Measurements from ENCODE around the gene ENPP3. TPM values are rescaled to one million over a fixed set of nuclear protein-coding genes. Genes with fewer than 3 reads are reported as not detected.

ENPP3 gene
- total RNA-seq, 4 donors from 2014 or later: 0.66 to 5.3 (median 1.3) TPM

GRCh38 chr6:131597446-131597845 lies 39.7 kb upstream of the ENPP3 start:
- TF ChIP-seq, protein P1, sequence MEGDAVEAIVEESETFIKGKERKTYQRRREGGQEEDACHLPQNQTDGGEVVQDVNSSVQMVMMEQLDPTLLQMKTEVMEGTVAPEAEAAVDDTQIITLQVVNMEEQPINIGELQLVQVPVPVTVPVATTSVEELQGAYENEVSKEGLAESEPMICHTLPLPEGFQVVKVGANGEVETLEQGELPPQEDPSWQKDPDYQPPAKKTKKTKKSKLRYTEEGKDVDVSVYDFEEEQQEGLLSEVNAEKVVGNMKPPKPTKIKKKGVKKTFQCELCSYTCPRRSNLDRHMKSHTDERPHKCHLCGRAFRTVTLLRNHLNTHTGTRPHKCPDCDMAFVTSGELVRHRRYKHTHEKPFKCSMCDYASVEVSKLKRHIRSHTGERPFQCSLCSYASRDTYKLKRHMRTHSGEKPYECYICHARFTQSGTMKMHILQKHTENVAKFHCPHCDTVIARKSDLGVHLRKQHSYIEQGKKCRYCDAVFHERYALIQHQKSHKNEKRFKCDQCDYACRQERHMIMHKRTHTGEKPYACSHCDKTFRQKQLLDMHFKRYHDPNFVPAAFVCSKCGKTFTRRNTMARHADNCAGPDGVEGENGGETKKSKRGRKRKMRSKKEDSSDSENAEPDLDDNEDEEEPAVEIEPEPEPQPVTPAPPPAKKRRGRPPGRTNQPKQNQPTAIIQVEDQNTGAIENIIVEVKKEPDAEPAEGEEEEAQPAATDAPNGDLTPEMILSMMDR (IDR thresholded peaks at IDR 0.05): no peak
- no peak for TF ChIP-seq POLR2A (IDR thresholded peaks at IDR 0.05)
- no peak for TF ChIP-seq EP300 (IDR thresholded peaks at IDR 0.05)
- Histone ChIP-seq H3K27me3 (no peaks in the 10 kb centered on the region), H3K9me3 (no peaks in the 10 kb centered on the region), H3K4me3 (no peak overlapping the region), H3K27ac (no peak overlapping the region), H3K4me1 (no peaks in the 10 kb centered on the region), H3K36me3 (peaks cover 3 to 99% (median 17%) of the 10 kb centered on the region in 3 donors)
- WGBS, 2 donors: 94 to 96% methylated on average over 3 of the region's 3 CpGs
- DNase-seq (ENCODE audit: low spot score in 2 of 2): no peak

- no peaks in the 10 kb centered on the region for H3K27me3 ChIP-seq
- WGBS, 2 donors: 67 to 71% methylated on average over 4 of the region's 4 CpGs
- no peak overlapping the region for H3K4me3 ChIP-seq
- peaks cover 3 to 98% (median 9%) of the 10 kb centered on the region in 3 donors for H3K36me3 ChIP-seq
- TF ChIP-seq POLR2A (IDR thresholded peaks at IDR 0.05) (no peak), EP300 (IDR thresholded peaks at IDR 0.05) (no peak)
- TF ChIP-seq, protein P1 (IDR thresholded peaks at IDR 0.05): no peak
- H3K9me3 ChIP-seq: no peaks in the 10 kb centered on the region
- no peak overlapping the region for H3K27ac ChIP-seq
- H3K4me1 ChIP-seq: no peaks in the 10 kb centered on the region
- no peak for DNase-seq (ENCODE audit: low spot score in 2 of 2)
Observed at GRCh38 chr6:131600716-131601115, 36.4 kb upstream of the ENPP3 start.

DNA sequence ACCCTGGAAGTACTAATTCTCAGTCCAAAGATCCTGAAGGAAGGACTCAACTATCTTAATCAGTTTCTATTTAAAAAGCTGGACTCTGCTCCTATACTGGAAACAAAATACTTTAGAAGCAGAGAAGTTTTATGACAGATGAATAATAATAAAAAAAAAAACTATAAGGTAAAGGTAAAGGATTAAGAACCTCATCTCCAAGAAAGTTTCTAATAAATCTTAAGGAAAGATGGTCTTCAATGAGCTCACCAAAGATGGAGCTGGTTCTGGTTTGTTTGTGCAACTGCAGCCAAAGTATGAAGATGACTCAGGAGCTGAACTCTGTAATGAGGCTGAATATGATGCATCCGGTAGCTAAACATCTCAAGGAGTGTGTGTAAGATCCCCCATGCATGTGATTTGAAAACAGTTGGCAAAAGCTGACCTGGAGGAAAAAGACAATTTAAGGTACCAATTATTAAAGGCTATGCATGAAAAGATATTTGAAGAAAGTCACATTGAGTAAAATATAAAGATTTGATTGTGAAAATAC lies 34.3 kb upstream of the ENPP3 start:
- no peak for DNase-seq (ENCODE audit: low spot score in 2 of 2)
- Histone ChIP-seq H3K9me3 (no peaks in the 10 kb centered on the region), H3K27ac (no peak overlapping the region), H3K27me3 (no peaks in the 10 kb centered on the region), H3K4me3 (no peak overlapping the region), H3K36me3 (peaks cover 3 to 99% (median 18%) of the 10 kb centered on the region in 3 donors), H3K4me1 (no peaks in the 10 kb centered on the region)
- TF ChIP-seq, protein P1 (IDR thresholded peaks at IDR 0.05): no peak
- TF ChIP-seq POLR2A (IDR thresholded peaks at IDR 0.05) (no peak), EP300 (IDR thresholded peaks at IDR 0.05) (no peak)
- WGBS, 2 donors: 56 to 67% methylated on average over 1 of the region's 1 CpG

GRCh38 chr6:131613296-131613925 lies 23.7 kb upstream of the ENPP3 start:
- TF ChIP-seq, protein P1 (IDR thresholded peaks at IDR 0.05): no peak
- TF ChIP-seq EP300 (IDR thresholded peaks at IDR 0.05) (no peak), POLR2A (IDR thresholded peaks at IDR 0.05) (no peak)
- no peak overlapping the region for H3K27ac ChIP-seq
- WGBS, 2 donors: 90% methylated on average over 5 of the region's 5 CpGs
- no peak for DNase-seq (ENCODE audit: low spot score in 2 of 2)
- H3K9me3 ChIP-seq: no peaks in the 10 kb centered on the region
- H3K36me3 ChIP-seq: peaks cover 0 to 83% (median 11%) of the 10 kb centered on the region in 3 donors
- no peak overlapping the region for H3K4me3 ChIP-seq
- H3K4me1 ChIP-seq: no peaks in the 10 kb centered on the region
- H3K27me3 ChIP-seq: no peaks in the 10 kb centered on the region

DNA sequence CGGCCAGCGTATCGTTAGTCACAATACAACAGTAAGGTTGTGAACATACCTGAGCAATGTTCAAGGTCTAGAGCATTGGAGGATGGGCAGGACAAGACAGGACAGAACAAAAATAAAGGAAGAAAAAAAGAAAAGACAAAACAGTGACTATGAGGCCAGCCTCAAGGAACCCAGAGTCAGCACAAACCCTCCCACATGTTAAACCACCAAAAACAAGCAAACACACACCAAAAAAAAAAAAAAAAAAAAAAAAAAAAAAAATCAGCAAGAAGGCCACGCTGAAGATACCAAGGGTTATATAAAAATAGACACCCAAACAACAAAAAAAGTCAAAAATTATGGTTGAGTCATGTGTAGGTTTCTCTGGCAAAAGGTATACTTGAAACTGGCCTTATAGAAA lies 21.8 kb upstream of the ENPP3 start:
- WGBS, 2 donors: 95 to 96% methylated on average over 4 of the region's 4 CpGs
- Histone ChIP-seq H3K27ac (no peak overlapping the region), H3K4me1 (no peaks in the 10 kb centered on the region), H3K9me3 (no peaks in the 10 kb centered on the region), H3K4me3 (no peak overlapping the region), H3K36me3 (peaks cover 2 to 83% (median 14%) of the 10 kb centered on the region in 3 donors), H3K27me3 (no peaks in the 10 kb centered on the region)
- no peak for DNase-seq (ENCODE audit: low spot score in 2 of 2)
- TF ChIP-seq EP300 (IDR thresholded peaks at IDR 0.05) (no peak), POLR2A (IDR thresholded peaks at IDR 0.05) (no peak)
- TF ChIP-seq, protein P1 (IDR thresholded peaks at IDR 0.05): no peak
